ENCODE results near the gene ACBD5. TPM values are rescaled to one million over a fixed set of nuclear protein-coding genes. Genes with fewer than 3 reads are reported as not detected.

Gene ACBD5
- total and polyA plus RNA-seq, 7 donors, result 11.5 to 36.8 (median 19.6) TPM

- no peaks in the 10 kb centered on the region for H3K9me3 ChIP-seq
- intact Hi-C loops (cut with DNase I), result no loop called here
- TF ChIP-seq POLR2A (IDR thresholded peaks at IDR 0.05) (no peak), POLR2AphosphoS5 (IDR thresholded peaks at IDR 0.05) (no peak), CTCF (IDR thresholded peaks at IDR 0.05) (no peak), EP300 (IDR thresholded peaks at IDR 0.05) (no peak)
- peak overlapping the region; percentile 39 to 56 (median 46) for H3K4me3 ChIP-seq
- 8 to 14% methylated on average over 75 of the region's 75 CpGs for WGBS, 2 donors
- no peaks in the 10 kb centered on the region for H3K36me3 ChIP-seq
- H3K27ac ChIP-seq, result peak overlapping the region in 2 of 4 donors; percentile 15 to 67
- H3K4me1 ChIP-seq, result peaks cover 0 to 13% (median 11%) of the 10 kb centered on the region in 4 donors
- H3K27me3 ChIP-seq, result peaks cover 9 to 66% (median 38%) of the 10 kb centered on the region in 3 donors
- no peak for DNase-seq
Measured at GRCh38 chr10:27258838-27259812, 18.5 kb upstream of the ACBD5 start.

- Histone ChIP-seq H3K4me3 (peak overlapping the region; percentile 39 to 56 (median 46)), H3K27me3 (peaks cover 9 to 64% (median 38%) of the 10 kb centered on the region in 3 donors), H3K36me3 (no peaks in the 10 kb centered on the region), H3K4me1 (peaks cover 0 to 13% (median 11%) of the 10 kb centered on the region in 4 donors), H3K9me3 (no peaks in the 10 kb centered on the region), H3K27ac (peak overlapping the region in 2 of 4 donors; percentile 15 to 67)
- no peak for DNase-seq
- TF ChIP-seq POLR2AphosphoS5 (IDR thresholded peaks at IDR 0.05), result no peak
- TF ChIP-seq POLR2A (IDR thresholded peaks at IDR 0.05), result no peak
- no peak for TF ChIP-seq CTCF (IDR thresholded peaks at IDR 0.05)
- no peak for TF ChIP-seq EP300 (IDR thresholded peaks at IDR 0.05)
- intact Hi-C loops (cut with DNase I), result no loop called here
- WGBS, 2 donors, result 4 to 7% methylated on average over 18 of the region's 18 CpGs
Measured at GRCh38 chr10:27258492-27258837, 17.9 kb upstream of the ACBD5 start.

GRCh38 chr10:27256299-27257189, 15.9 kb upstream of the ACBD5 start:
- Histone ChIP-seq H3K36me3 (no peaks in the 10 kb centered on the region), H3K27me3 (peaks cover 9 to 52% (median 38%) of the 10 kb centered on the region in 3 donors)

GRCh38 chr10:27253576-27253975, 13.0 kb upstream of the ACBD5 start:
- Histone ChIP-seq H3K4me3 (no peak overlapping the region), H3K27me3 (peaks cover 0 to 24% (median 15%) of the 10 kb centered on the region in 3 donors), H3K9me3 (no peaks in the 10 kb centered on the region), H3K4me1 (peaks cover 0 to 3% (median 2%) of the 10 kb centered on the region in 4 donors), H3K36me3 (no peaks in the 10 kb centered on the region), H3K27ac (no peak overlapping the region)
- intact Hi-C loops (cut with DNase I), result no loop called here
- no peak for DNase-seq
- 95 to 96% methylated on average over 5 of the region's 5 CpGs for WGBS, 2 donors
- TF ChIP-seq POLR2A (IDR thresholded peaks at IDR 0.05) (no peak), EP300 (IDR thresholded peaks at IDR 0.05) (no peak), CTCF (IDR thresholded peaks at IDR 0.05) (no peak), POLR2AphosphoS5 (IDR thresholded peaks at IDR 0.05) (no peak)

More at GRCh38 chr10:27256299-27257189, 15.9 kb upstream of the ACBD5 start:
- Histone ChIP-seq H3K9me3 (no peaks in the 10 kb centered on the region), H3K4me1 (peaks cover 0 to 13% (median 11%) of the 10 kb centered on the region in 4 donors), H3K4me3 (no peak overlapping the region), H3K27ac (no peak overlapping the region)
- 95% methylated on average over 47 of the region's 58 CpGs for WGBS, 2 donors
- no peak for DNase-seq
- intact Hi-C loops (cut with DNase I), result no loop called here
- TF ChIP-seq EP300 (IDR thresholded peaks at IDR 0.05), result no peak
- TF ChIP-seq CTCF (IDR thresholded peaks at IDR 0.05), result no peak
